ENCODE measurements around the gene SERHL2. TPM values are rescaled to one million over a fixed set of nuclear protein-coding genes. Genes with fewer than 3 reads are reported as not detected.
"Not testable (repeated sequence)": the region's sequence is repeated elsewhere in the genome, so short reads cannot be mapped to it uniquely, and the experiment has no call there.

SERHL2 gene
- total and polyA plus RNA-seq, 2 experiments from 2014 or later, result 1.5 to 2.1 TPM

DNA sequence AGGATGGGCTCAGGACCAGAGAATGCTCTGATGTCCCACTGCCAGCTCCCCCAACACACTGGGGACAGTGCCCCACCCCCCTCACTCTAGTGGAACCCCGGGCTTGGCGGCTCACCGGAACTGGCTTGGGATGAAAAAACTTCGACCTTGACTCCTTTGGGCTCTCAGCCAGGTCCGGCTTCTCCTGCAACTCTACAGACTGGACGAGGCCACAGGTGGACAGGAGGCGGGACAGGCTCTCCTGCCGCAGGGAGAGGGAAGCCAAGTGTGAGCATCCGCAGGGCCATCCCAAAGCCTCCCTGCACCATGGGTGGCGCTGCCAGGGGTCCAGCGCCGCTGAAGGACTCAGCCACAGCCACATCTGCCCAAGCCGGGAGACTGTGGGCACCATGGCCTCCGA is 37.9 kb upstream of the SERHL2 start (continued):
- TF ChIP-seq, protein P1, sequence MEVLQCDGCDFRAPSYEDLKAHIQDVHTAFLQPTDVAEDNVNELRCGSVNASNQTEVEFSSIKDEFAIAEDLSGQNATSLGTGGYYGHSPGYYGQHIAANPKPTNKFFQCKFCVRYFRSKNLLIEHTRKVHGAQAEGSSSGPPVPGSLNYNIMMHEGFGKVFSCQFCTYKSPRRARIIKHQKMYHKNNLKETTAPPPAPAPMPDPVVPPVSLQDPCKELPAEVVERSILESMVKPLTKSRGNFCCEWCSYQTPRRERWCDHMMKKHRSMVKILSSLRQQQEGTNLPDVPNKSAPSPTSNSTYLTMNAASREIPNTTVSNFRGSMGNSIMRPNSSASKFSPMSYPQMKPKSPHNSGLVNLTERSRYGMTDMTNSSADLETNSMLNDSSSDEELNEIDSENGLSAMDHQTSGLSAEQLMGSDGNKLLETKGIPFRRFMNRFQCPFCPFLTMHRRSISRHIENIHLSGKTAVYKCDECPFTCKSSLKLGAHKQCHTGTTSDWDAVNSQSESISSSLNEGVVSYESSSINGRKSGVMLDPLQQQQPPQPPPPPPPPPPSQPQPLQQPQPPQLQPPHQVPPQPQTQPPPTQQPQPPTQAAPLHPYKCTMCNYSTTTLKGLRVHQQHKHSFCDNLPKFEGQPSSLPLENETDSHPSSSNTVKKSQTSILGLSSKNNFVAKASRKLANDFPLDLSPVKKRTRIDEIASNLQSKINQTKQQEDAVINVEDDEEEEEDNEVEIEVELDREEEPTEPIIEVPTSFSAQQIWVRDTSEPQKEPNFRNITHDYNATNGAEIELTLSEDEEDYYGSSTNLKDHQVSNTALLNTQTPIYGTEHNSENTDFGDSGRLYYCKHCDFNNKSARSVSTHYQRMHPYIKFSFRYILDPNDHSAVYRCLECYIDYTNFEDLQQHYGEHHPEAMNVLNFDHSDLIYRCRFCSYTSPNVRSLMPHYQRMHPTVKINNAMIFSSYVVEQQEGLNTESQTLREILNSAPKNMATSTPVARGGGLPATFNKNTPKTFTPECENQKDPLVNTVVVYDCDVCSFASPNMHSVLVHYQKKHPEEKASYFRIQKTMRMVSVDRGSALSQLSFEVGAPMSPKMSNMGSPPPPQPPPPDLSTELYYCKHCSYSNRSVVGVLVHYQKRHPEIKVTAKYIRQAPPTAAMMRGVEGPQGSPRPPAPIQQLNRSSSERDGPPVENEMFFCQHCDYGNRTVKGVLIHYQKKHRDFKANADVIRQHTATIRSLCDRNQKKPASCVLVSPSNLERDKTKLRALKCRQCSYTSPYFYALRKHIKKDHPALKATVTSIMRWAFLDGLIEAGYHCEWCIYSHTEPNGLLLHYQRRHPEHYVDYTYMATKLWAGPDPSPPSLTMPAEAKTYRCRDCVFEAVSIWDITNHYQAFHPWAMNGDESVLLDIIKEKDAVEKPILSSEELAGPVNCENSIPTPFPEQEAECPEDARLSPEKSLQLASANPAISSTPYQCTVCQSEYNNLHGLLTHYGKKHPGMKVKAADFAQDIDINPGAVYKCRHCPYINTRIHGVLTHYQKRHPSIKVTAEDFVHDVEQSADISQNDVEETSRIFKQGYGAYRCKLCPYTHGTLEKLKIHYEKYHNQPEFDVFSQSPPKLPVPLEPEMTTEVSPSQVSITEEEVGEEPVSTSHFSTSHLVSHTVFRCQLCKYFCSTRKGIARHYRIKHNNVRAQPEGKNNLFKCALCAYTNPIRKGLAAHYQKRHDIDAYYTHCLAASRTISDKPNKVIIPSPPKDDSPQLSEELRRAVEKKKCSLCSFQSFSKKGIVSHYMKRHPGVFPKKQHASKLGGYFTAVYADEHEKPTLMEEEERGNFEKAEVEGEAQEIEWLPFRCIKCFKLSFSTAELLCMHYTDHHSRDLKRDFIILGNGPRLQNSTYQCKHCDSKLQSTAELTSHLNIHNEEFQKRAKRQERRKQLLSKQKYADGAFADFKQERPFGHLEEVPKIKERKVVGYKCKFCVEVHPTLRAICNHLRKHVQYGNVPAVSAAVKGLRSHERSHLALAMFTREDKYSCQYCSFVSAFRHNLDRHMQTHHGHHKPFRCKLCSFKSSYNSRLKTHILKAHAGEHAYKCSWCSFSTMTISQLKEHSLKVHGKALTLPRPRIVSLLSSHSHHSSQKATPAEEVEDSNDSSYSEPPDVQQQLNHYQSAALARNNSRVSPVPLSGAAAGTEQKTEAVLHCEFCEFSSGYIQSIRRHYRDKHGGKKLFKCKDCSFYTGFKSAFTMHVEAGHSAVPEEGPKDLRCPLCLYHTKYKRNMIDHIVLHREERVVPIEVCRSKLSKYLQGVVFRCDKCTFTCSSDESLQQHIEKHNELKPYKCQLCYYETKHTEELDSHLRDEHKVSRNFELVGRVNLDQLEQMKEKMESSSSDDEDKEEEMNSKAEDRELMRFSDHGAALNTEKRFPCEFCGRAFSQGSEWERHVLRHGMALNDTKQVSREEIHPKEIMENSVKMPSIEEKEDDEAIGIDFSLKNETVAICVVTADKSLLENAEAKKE (CRISPR knock-in tag; IDR thresholded peaks at IDR 0.05), result no peak
- TF ChIP-seq, protein P2, sequence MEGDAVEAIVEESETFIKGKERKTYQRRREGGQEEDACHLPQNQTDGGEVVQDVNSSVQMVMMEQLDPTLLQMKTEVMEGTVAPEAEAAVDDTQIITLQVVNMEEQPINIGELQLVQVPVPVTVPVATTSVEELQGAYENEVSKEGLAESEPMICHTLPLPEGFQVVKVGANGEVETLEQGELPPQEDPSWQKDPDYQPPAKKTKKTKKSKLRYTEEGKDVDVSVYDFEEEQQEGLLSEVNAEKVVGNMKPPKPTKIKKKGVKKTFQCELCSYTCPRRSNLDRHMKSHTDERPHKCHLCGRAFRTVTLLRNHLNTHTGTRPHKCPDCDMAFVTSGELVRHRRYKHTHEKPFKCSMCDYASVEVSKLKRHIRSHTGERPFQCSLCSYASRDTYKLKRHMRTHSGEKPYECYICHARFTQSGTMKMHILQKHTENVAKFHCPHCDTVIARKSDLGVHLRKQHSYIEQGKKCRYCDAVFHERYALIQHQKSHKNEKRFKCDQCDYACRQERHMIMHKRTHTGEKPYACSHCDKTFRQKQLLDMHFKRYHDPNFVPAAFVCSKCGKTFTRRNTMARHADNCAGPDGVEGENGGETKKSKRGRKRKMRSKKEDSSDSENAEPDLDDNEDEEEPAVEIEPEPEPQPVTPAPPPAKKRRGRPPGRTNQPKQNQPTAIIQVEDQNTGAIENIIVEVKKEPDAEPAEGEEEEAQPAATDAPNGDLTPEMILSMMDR (conservative IDR thresholded peaks at IDR 0.05; ENCODE audit: low read depth in 2 of 2), result no peak
- no peak for TF ChIP-seq POLR2AphosphoS5 (IDR thresholded peaks at IDR 0.05; ENCODE audit: low read depth)
- no peak for TF ChIP-seq NANOG (IDR thresholded peaks at IDR 0.05; ENCODE audit: borderline replicate concordance)
- TF ChIP-seq EZH2phosphoT487 (IDR thresholded peaks at IDR 0.05; ENCODE audit: unreplicated experiment), result no peak
- TF ChIP-seq, protein P3, sequence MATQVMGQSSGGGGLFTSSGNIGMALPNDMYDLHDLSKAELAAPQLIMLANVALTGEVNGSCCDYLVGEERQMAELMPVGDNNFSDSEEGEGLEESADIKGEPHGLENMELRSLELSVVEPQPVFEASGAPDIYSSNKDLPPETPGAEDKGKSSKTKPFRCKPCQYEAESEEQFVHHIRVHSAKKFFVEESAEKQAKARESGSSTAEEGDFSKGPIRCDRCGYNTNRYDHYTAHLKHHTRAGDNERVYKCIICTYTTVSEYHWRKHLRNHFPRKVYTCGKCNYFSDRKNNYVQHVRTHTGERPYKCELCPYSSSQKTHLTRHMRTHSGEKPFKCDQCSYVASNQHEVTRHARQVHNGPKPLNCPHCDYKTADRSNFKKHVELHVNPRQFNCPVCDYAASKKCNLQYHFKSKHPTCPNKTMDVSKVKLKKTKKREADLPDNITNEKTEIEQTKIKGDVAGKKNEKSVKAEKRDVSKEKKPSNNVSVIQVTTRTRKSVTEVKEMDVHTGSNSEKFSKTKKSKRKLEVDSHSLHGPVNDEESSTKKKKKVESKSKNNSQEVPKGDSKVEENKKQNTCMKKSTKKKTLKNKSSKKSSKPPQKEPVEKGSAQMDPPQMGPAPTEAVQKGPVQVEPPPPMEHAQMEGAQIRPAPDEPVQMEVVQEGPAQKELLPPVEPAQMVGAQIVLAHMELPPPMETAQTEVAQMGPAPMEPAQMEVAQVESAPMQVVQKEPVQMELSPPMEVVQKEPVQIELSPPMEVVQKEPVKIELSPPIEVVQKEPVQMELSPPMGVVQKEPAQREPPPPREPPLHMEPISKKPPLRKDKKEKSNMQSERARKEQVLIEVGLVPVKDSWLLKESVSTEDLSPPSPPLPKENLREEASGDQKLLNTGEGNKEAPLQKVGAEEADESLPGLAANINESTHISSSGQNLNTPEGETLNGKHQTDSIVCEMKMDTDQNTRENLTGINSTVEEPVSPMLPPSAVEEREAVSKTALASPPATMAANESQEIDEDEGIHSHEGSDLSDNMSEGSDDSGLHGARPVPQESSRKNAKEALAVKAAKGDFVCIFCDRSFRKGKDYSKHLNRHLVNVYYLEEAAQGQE (IDR thresholded peaks at IDR 0.05; ENCODE audit: unreplicated experiment), result no peak
- no peak for TF ChIP-seq CREB1 (CRISPR knock-in tag; IDR thresholded peaks at IDR 0.05; ENCODE audit: low read depth)
- no peak for TF ChIP-seq EZH2 (IDR thresholded peaks at IDR 0.05; ENCODE audit: low read depth, unreplicated experiment)
- no peak for TF ChIP-seq JUNB (IDR thresholded peaks at IDR 0.05; ENCODE audit: unreplicated experiment)

DNA sequence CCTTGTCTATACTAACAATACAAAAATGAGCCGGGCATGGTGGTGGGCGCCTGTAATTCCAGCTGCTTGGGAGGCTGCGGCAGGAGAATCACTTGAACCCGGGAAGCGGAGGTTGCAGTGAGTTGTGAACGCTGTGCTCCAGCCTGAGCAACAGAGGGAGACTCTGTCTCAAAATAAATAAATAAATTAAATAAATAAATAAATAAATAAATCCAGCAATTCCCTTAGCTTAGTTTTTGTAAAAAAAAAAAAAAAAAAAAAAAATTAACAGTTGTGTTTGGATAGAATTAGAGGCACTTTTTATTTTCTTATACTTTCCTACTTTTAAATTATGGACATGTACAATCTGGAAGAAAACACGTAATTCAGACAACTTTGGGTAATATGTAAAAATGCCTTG is 36.7 kb upstream of the SERHL2 start:
- not testable (repeated sequence) for DNase-seq (ENCODE audit: low spot score); H3K4me2 ChIP-seq; H3K9me2 ChIP-seq (ENCODE audit: insufficient read depth); H3K27ac ChIP-seq (ENCODE audit: low read depth); H3K4me3 Mint-ChIP-seq; H2AFZ ChIP-seq; H4K20me1 ChIP-seq (replicated peaks; ENCODE audit: insufficient read depth); ATAC-seq; H3K36me3 ChIP-seq (ENCODE audit: insufficient read depth); H3K27me3 ChIP-seq (ENCODE audit: insufficient read depth); H3K27ac Mint-ChIP-seq; H3K9me3 Mint-ChIP-seq; H3K4me3 ChIP-seq
- Mint-ChIP-seq H3K4me1 (peaks cover 22% of the 10 kb centered on the region), H3K36me3 (ENCODE audit: low read depth) (peaks cover 37% of the 10 kb centered on the region), H3K27me3 (ENCODE audit: insufficient read depth, low read depth, poor library complexity) (peaks cover 15% of the 10 kb centered on the region)
- H3K79me2 ChIP-seq (replicated peaks; ENCODE audit: insufficient read depth), result peaks cover 22% of the 10 kb centered on the region
- H3F3A ChIP-seq (replicated peaks; ENCODE audit: low read depth), result peaks cover 22% of the 10 kb centered on the region
- peaks cover 16% of the 10 kb centered on the region for H3K4me1 ChIP-seq (ENCODE audit: insufficient read depth)

Measured in GM23338 (cell line).